Neural cell (in vitro differentiated cells): ENCODE data around the gene OR5M8. TPM values are rescaled to one million over a fixed set of nuclear protein-coding genes. Genes with fewer than 3 reads are reported as not detected.

Experiments
- H2AFZ ChIP-seq: fragments of 200-600, 300-800 bp; sonication (generic), shearing (Covaris generic); 2 replicates; pipeline ENCODE4 v1.6.0; 2014; ENCODE audit warnings: low read depth, mild to moderate bottlenecking, antibody characterized with exemption, low read length, moderate library complexity
- H3F3A ChIP-seq: fragments of 200-600 bp; shearing (Covaris generic); 2 replicates; pipeline ENCODE4 v1.6.1; 2016; ENCODE audit warnings: mild to moderate bottlenecking, moderate library complexity, mixed read lengths, antibody characterized with exemption, low read length; ENCODE audit not compliant: insufficient read depth, poor library complexity, severe bottlenecking
- H3K27ac ChIP-seq: fragments of 200-600, 300-800 bp; sonication (generic), shearing (Covaris generic); 2 replicates; pipeline ENCODE4 v1.5.1; 2014; ENCODE audit warnings: mild to moderate bottlenecking, low read length, moderate library complexity
- H3K27me3 ChIP-seq: fragments of 300-800, 200-600 bp; sonication (generic), shearing (Covaris generic); 2 replicates; pipeline ENCODE4 v1.6.0; 2014; ENCODE audit warnings: mild to moderate bottlenecking, low read depth, low read length, moderate library complexity; ENCODE audit not compliant: insufficient read depth
- H3K36me3 ChIP-seq: fragments of 300-800, 200-600 bp; sonication (generic), shearing (Covaris generic); 2 replicates; pipeline ENCODE4 v1.5.1; 2014; ENCODE audit warnings: mild to moderate bottlenecking, antibody characterized with exemption, low read length, moderate library complexity; ENCODE audit not compliant: insufficient read depth
- H3K4me2 ChIP-seq: fragments of 300-800, 200-600 bp; sonication (generic), shearing (Covaris generic); 2 replicates; pipeline ENCODE4 v1.6.0; 2014; ENCODE audit warnings: mild to moderate bottlenecking, low read length
- H3K4me3 ChIP-seq: fragments of 300-800, 200-600 bp; sonication (generic), shearing (Covaris generic); 2 replicates; pipeline ENCODE4 v1.5.1; 2014; ENCODE audit warnings: mild to moderate bottlenecking, low read length, moderate library complexity
- H3K79me2 ChIP-seq: fragments of 200-600 bp; shearing (Covaris generic); replicated peaks from 2 replicates; pipeline ENCODE4 v1.6.0; 2014; ENCODE audit warnings: mild to moderate bottlenecking, low read length, moderate library complexity; ENCODE audit not compliant: insufficient read depth
- H3K9ac ChIP-seq: fragments of 300-800, 200-600 bp; sonication (generic), shearing (Covaris generic); 2 replicates; pipeline ENCODE4 v1.6.1; 2016; ENCODE audit warnings: mild to moderate bottlenecking, low read length, mixed read lengths
- H3K9me2 ChIP-seq: fragments of 200-600 bp; shearing (Covaris generic); 2 replicates; pipeline ENCODE4 v1.6.1; 2016; ENCODE audit warnings: mild to moderate bottlenecking, low read length, mixed read lengths; ENCODE audit not compliant: insufficient read depth
- H3K9me3 ChIP-seq: fragments of 200-600, 300-800 bp; sonication (generic), shearing (Covaris generic); 2 replicates; pipeline ENCODE4 v1.6.1; 2016; ENCODE audit warnings: mild to moderate bottlenecking, mixed run types, low read length, moderate library complexity, mixed read lengths
- H4K20me1 ChIP-seq: fragments of 200-600 bp; shearing (Covaris generic); 2 replicates; pipeline ENCODE4 v1.6.1; 2016; ENCODE audit warnings: mild to moderate bottlenecking, mixed run types; ENCODE audit not compliant: insufficient read depth
- CTCF ChIP-seq: fragments of 450-650 bp; IDR thresholded peaks from 2 replicates; pipeline ENCODE4 v1.5.1; 2014; ENCODE audit warnings: antibody characterized with exemption, mild to moderate bottlenecking, moderate library complexity; ENCODE audit not compliant: poor library complexity, severe bottlenecking
- EP300 ChIP-seq: fragments of 450-650 bp; conservative IDR thresholded peaks from 2 replicates; pipeline ENCODE4 v1.6.1; 2014; ENCODE audit warnings: antibody characterized with exemption, mild to moderate bottlenecking, moderate library complexity; ENCODE audit not compliant: poor library complexity, severe bottlenecking
- EZH2 ChIP-seq: fragments of 200-600, 300-800 bp; shearing (Covaris generic), sonication (generic); IDR thresholded peaks from 2 replicates; pipeline ENCODE4 v1.6.1; 2014; ENCODE audit warnings: antibody characterized with exemption, low read length, borderline replicate concordance, mild to moderate bottlenecking; ENCODE audit not compliant: insufficient read depth, poor library complexity, severe bottlenecking
- MXI1 ChIP-seq: fragments of 450-650 bp; conservative IDR thresholded peaks from 2 replicates; pipeline ENCODE4 v1.6.1; 2014; ENCODE audit warnings: antibody characterized with exemption, mild to moderate bottlenecking; ENCODE audit not compliant: poor library complexity, severe bottlenecking
- POLR2AphosphoS5 ChIP-seq: IDR thresholded peaks from 2 replicates; pipeline ENCODE4 v1.6.1; 2012
- REST ChIP-seq: IDR thresholded peaks from 2 replicates; pipeline ENCODE4 v1.6.1; 2012; ENCODE audit warnings: borderline replicate concordance
- SMC3 ChIP-seq: fragments of 450-650 bp; conservative IDR thresholded peaks from 2 replicates; pipeline ENCODE4 v1.6.1; 2014; ENCODE audit warnings: antibody characterized with exemption, mild to moderate bottlenecking, moderate library complexity; ENCODE audit not compliant: poor library complexity
- TAF1 ChIP-seq: IDR thresholded peaks from 2 replicates; pipeline ENCODE4 v1.6.1; 2012; ENCODE audit warnings: low read depth
- polyA minus RNA-seq: library from RNA; depleted of rRNA, polyadenylated mRNA; stranded (reverse); fragments of >200 nt; gene quantifications from 2 replicates; pipeline ENCODE4 v1.2.3, GENCODE V29; 2014
- polyA plus RNA-seq: library from polyadenylated mRNA; depleted of rRNA; stranded (reverse); fragments of >200 nt; gene quantifications from 2 replicates; pipeline ENCODE4 v1.2.3, GENCODE V29; 2014

OR5M8 gene
- polyA plus RNA-seq (not detected in 2 replicates), polyA minus RNA-seq (not detected in 2 replicates)

- Histone ChIP-seq H3F3A (no peaks in the 10 kb centered on the region), H2AFZ (no peak within 1 kb of the TSS), H3K9me3 (no peaks in the 10 kb centered on the region), H3K27me3 (no peaks in the 10 kb centered on the region), H3K4me2 (no peak within 1 kb of the TSS), H3K9me2 (no peaks in the 10 kb centered on the region), H3K9ac (no peak within 1 kb of the TSS), H3K4me3 (no peak within 1 kb of the TSS), H3K36me3 (no peaks in the 10 kb centered on the region), H4K20me1 (no peaks in the 10 kb centered on the region), H3K27ac (no peak within 1 kb of the TSS), H3K79me2 (no peaks in the 10 kb centered on the region)
- TF ChIP-seq TAF1 (no peak), REST (no peak), EP300 (no peak), POLR2AphosphoS5 (no peak), MXI1 (no peak), CTCF (no peak)
Measured at GRCh38 chr11:56491270-56491669, at the start of gene OR5M8. OR5M8 (minus strand) TSS chr11:56491370; CDS start chr11:56491370, 0 bp downstream.

GRCh38 chr11:56533054-56533740, 42.0 kb upstream of the OR5M8 start:
- H3K9ac ChIP-seq, result no peak overlapping the region
- H3K27me3 ChIP-seq, result no peaks in the 10 kb centered on the region
- no peaks in the 10 kb centered on the region for H3K9me3 ChIP-seq
- H3K27ac ChIP-seq, result no peak overlapping the region
- no peak overlapping the region for H3K4me2 ChIP-seq
- H4K20me1 ChIP-seq, result no peaks in the 10 kb centered on the region
- TF ChIP-seq CTCF (no peak), EZH2 (no peak), MXI1 (no peak), SMC3 (no peak), REST (no peak), EP300 (no peak)
- no peak overlapping the region for H2AFZ ChIP-seq
- H3K9me2 ChIP-seq, result no peaks in the 10 kb centered on the region
- H3K36me3 ChIP-seq, result no peaks in the 10 kb centered on the region
- no peak overlapping the region for H3K4me3 ChIP-seq
- H3F3A ChIP-seq, result no peaks in the 10 kb centered on the region
- H3K79me2 ChIP-seq, result no peaks in the 10 kb centered on the region
